Astrocyte (in vitro differentiated cells and primary cell): ENCODE measurements around the gene IER2.

Experiments used
- CTCF ChIP-seq: IDR thresholded peaks from 2 replicates; pipeline ENCODE4 v1.5.1; 2011; ENCODE audit warnings: low read depth, mild to moderate bottlenecking, inconsistent platforms, low read length, moderate library complexity; ENCODE audit not compliant: insufficient read depth
- EZH2 ChIP-seq: IDR thresholded peaks from 2 replicates; pipeline ENCODE4 v1.6.1; 2012; ENCODE audit warnings: mild to moderate bottlenecking, low read length, inconsistent platforms; ENCODE audit not compliant: insufficient read depth

- no peak for TF ChIP-seq EZH2
- no peak for TF ChIP-seq CTCF
Measured at GRCh38 chr19:13155472-13156359, 5.5 kb downstream of the IER2 start.
